Measurements from ENCODE around the gene OR52H1.
"Not testable (repeated sequence)": the region's sequence is repeated elsewhere in the genome, so short reads cannot be mapped to it uniquely, and the experiment has no call there.

Gene OR52H1

GRCh38 chr11:5548440-5548839 lies at the start of gene OR52H1:
Gene OR52H1 (minus strand): TSS chr11:5548540. CDS start chr11:5545505, 3,035 bp downstream.
- TF ChIP-seq CTCF (conservative IDR thresholded peaks at IDR 0.05; ENCODE audit: control insufficient read depth, insufficient read depth, low read depth, low read length): no peak
- DNase-seq (ENCODE audit: low read depth): no peak
- H3K4me3 ChIP-seq (ENCODE audit: control insufficient read depth, low read depth, low read length): no peak within 1 kb of the TSS

- H3K4me3 ChIP-seq (ENCODE audit: control insufficient read depth, low read depth, low read length): no peak overlapping the region
- DNase-seq (ENCODE audit: low read depth): no peak
- no peak for TF ChIP-seq CTCF (conservative IDR thresholded peaks at IDR 0.05; ENCODE audit: control insufficient read depth, insufficient read depth, low read depth, low read length)
Measured at GRCh38 chr11:5597953-5598352, 49.6 kb upstream of the OR52H1 start.

GRCh38 chr11:5596607-5597201 lies 48.4 kb upstream of the OR52H1 start, which contains the start of gene TRIM6:
Gene TRIM6 (plus strand): TSS chr11:5596637. CDS start chr11:5596898, 261 bp downstream.
- peak within 1 kb of the TSS; percentile 72 for H3K4me3 ChIP-seq (ENCODE audit: control insufficient read depth, low read depth, low read length)
- TF ChIP-seq CTCF (conservative IDR thresholded peaks at IDR 0.05; ENCODE audit: control insufficient read depth, insufficient read depth, low read depth, low read length): no peak
- peak; percentile 52 for DNase-seq (ENCODE audit: low read depth)

- DNase-seq (ENCODE audit: low read depth): no peak
- H3K4me3 ChIP-seq (ENCODE audit: control insufficient read depth, low read depth, low read length): no peak overlapping the region
- TF ChIP-seq CTCF (conservative IDR thresholded peaks at IDR 0.05; ENCODE audit: control insufficient read depth, insufficient read depth, low read depth, low read length): no peak
Measured at GRCh38 chr11:5593146-5593545, 44.8 kb upstream of the OR52H1 start.

- H3K4me3 ChIP-seq (ENCODE audit: control insufficient read depth, low read depth, low read length): no peak overlapping the region
- no peak for TF ChIP-seq CTCF (conservative IDR thresholded peaks at IDR 0.05; ENCODE audit: control insufficient read depth, insufficient read depth, low read depth, low read length)
- no peak for DNase-seq (ENCODE audit: low read depth)
Measured at GRCh38 chr11:5592615-5593014, 44.3 kb upstream of the OR52H1 start.

GRCh38 chr11:5591613-5592012 lies 43.3 kb upstream of the OR52H1 start:
- DNase-seq (ENCODE audit: low read depth): peak; percentile 21

GRCh38 chr11:5589906-5590305 lies 41.6 kb upstream of the OR52H1 start:
- H3K4me3 ChIP-seq (ENCODE audit: control insufficient read depth, low read depth, low read length); DNase-seq (ENCODE audit: low read depth): not testable (repeated sequence)

More at GRCh38 chr11:5591613-5592012, 43.3 kb upstream of the OR52H1 start:
- TF ChIP-seq CTCF (conservative IDR thresholded peaks at IDR 0.05; ENCODE audit: control insufficient read depth, insufficient read depth, low read depth, low read length): no peak
- no peak overlapping the region for H3K4me3 ChIP-seq (ENCODE audit: control insufficient read depth, low read depth, low read length)

GRCh38 chr11:5584458-5584857 lies 36.1 kb upstream of the OR52H1 start:
- not testable (repeated sequence) for DNase-seq (ENCODE audit: low read depth); H3K4me3 ChIP-seq (ENCODE audit: control insufficient read depth, low read depth, low read length)
